Astrocyte (in vitro differentiated cells and primary cell): ENCODE results near the gene CDC42BPA.

Experiments used
- CTCF ChIP-seq: IDR thresholded peaks from 2 replicates; pipeline ENCODE4 v1.5.1; 2011; ENCODE audit warnings: low read depth, mild to moderate bottlenecking, inconsistent platforms, low read length, moderate library complexity; ENCODE audit not compliant: insufficient read depth
- EZH2 ChIP-seq: IDR thresholded peaks from 2 replicates; pipeline ENCODE4 v1.6.1; 2012; ENCODE audit warnings: mild to moderate bottlenecking, low read length, inconsistent platforms; ENCODE audit not compliant: insufficient read depth

DNA sequence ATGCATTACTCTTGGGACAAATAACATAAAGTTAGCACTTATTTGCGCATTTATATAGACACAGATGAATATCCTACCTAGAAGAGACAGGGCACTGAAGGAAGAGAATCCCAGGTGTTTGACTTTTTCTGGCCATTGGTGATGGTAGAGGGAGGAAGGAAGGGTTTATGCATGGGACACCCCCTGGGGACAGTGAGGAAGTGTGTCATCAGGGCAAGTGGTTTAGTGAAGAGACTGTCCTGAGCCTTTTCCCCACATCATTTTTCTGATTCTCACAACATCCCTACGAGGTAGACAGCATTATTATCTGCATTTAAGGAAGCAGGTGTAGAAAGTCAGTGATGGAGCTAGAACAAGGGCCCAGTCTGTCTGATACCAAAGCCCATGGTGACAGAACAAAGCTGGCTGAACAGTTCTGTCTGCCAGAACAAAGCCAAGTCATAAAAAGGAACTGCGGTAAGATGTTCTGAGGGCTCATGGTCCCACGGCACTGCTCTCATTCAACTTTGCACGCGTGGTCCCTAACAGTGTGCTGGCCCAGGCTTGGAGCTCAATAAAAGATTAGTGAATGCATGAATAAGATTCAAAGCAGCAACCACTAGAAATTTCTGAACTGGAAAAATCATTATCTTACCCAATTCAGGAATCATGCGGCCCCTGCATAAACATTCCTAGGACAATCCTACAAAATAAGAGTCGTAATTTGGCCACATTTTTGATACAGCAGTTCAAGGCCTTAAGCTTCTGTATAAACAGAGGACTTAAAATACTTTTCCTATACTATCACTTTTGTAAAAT lies 12.2 kb upstream of the CDC42BPA start:
- TF ChIP-seq EZH2, result no peak
- no peak for TF ChIP-seq CTCF
